Measurements from ENCODE around the gene STARD3.

Gene STARD3

DNA sequence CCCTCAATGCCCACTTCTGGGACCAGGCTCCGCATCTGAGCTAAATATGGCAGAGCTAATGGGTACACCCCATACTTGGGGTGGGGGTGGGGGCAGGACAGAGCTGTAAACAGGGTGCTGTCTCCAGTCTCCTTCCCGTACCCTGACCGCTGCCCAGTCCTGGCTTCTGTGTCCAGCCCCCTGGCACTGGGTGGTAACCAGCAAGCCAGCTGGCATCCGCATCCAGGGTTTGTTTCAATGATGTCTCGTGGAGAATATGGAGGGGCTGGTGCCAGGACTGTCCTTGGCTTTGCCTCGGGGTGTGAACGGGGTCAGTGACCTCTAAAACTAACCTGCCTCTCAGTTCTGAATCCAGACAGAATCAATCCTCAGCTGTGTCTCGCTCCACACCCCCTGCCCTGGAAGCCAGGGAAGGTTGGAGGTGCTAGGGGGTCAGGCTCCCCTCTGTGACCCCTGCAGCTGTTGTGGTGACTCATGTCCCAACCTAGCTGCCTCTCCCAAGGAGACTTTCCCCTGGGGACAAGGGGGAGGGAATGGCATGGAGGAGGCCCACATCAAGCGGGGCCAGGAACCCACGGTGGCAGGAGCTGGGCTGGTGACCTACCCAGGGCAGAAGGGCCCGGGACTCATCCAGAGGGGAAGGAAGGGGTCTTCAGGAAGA is 29.8 kb downstream of the STARD3 start:
- TF ChIP-seq TAF1 (IDR thresholded peaks at IDR 0.05; ENCODE audit: borderline replicate concordance, low read depth, low read length) = no peak
- no peak for TF ChIP-seq POLR2AphosphoS5 (IDR thresholded peaks at IDR 0.05; ENCODE audit: low read depth, low read length)
- no peak for TF ChIP-seq POLR2A (IDR thresholded peaks at IDR 0.05; ENCODE audit: low read depth, low read length)
- FAIRE-seq (no peak), DNase-seq (ENCODE audit: insufficient read length) (no peak)

DNA sequence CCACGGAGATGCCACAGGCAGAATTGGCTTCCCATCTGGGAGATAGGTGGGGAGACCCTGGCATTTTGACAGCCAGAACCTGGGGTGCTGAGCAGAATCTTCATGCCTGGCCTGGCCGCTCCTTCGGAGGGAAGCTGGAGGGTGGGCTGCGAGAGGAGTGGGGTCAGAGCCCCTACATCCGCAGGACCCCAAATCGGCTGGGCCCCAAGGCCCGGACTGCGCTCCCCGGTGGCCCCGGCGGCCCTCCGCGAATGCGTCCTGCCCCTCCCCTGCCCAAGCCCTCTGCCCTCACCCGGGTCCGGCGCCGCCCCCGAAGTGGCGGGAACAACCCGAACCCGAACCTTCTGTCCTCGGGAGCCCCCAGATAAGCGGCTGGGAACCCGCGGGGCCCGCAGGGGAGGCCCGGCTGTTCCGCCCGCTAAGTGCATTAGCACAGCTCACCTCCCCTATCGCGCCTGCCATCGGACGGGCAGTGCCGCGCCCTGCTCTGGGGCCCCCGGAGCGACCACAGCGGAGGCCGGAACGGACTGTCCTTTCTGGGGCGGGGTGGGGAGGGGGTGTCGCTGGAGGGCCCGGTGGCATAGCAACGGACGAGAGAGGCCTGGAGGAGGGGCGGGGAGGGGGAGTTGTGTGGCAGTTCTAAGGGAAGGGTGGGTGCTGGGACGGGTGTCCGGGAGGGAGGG is 30.5 kb downstream of the STARD3 start:
- FAIRE-seq (no peak), DNase-seq (ENCODE audit: insufficient read length) (no peak)
- TF ChIP-seq POLR2A (IDR thresholded peaks at IDR 0.05; ENCODE audit: low read depth, low read length) (no peak), POLR2AphosphoS5 (IDR thresholded peaks at IDR 0.05; ENCODE audit: low read depth, low read length) (no peak), TAF1 (IDR thresholded peaks at IDR 0.05; ENCODE audit: borderline replicate concordance, low read depth, low read length) (no peak)

DNA sequence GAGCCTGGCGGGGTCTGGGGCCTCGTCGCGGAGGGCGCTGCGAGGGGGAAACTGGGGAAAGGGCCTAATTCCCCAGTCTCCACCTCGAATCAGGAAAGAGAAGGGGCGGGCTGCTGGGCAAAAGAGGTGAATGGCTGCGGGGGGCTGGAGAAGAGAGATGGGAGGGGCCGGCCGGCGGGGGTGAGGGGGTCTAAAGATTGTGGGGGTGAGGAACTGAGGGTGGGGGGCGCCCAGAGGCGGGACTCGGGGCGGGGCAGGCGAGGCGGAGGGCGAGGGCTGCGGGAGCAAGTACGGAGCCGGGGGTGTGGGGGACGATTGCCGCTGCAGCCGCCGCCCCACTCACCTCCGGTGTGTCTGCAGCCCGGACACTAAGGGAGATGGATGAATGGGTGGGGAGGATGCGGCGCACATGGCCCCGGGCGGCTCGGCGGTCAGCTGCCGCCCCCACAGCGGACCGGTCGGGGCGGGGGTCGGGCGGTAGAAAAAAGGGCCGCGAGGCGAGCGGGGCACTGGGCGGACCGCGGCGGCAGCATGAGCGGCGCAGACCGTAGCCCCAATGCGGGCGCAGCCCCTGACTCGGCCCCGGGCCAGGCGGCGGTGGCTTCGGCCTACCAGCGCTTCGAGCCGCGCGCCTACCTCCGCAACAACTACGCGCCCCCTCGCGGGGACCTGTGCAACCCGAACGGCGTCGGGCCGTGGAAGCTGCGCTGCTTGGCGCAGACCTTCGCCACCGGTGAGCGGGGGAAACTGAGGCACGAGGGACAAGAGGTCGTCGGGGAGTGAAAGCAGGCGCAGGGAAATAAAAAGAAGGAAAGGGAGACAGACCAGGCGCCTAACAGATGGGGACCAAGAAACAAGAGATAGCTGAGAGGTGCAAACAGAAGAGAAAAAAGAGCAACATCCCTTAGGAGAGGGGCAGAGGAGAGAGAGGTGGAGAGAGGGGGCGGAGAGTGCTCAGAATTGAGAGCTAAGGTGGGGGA is 31.3 kb downstream of the STARD3 start, which contains the start of gene PNMT:
Gene PNMT, plus strand, starts transcription at position 509 of the 980 bp plus-strand sequence. Its CDS starts 23 bp downstream, at position 532.
- DNase-seq (ENCODE audit: insufficient read length) (peak; percentile 84), FAIRE-seq (peak; percentile 81)
- TF ChIP-seq TAF1 (IDR thresholded peaks at IDR 0.05; ENCODE audit: borderline replicate concordance, low read depth, low read length) (no peak), POLR2A (IDR thresholded peaks at IDR 0.05; ENCODE audit: low read depth, low read length) (no peak)

DNA sequence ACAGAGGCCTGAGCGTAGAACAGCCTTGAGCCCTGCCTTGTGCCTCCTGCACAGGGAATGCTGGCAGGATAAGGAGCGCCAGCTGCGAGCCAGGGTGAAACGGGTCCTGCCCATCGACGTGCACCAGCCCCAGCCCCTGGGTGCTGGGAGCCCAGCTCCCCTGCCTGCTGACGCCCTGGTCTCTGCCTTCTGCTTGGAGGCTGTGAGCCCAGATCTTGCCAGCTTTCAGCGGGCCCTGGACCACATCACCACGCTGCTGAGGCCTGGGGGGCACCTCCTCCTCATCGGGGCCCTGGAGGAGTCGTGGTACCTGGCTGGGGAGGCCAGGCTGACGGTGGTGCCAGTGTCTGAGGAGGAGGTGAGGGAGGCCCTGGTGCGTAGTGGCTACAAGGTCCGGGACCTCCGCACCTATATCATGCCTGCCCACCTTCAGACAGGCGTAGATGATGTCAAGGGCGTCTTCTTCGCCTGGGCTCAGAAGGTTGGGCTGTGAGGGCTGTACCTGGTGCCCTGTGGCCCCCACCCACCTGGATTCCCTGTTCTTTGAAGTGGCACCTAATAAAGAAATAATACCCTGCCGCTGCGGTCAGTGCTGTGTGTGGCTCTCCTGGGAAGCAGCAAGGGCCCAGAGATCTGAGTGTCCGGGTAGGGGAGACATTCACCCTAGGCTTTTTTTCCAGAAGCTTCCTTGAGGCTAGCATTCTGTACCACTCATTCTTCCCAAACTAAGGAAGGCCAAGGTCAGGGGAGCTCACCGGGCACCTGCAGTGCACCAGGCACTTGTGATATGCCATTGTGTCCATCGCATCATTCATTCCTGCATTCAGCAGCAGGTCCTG is 33.2 kb downstream of the STARD3 start:
- TF ChIP-seq POLR2A (IDR thresholded peaks at IDR 0.05; ENCODE audit: low read depth, low read length) = no peak
- TF ChIP-seq TAF1 (IDR thresholded peaks at IDR 0.05; ENCODE audit: borderline replicate concordance, low read depth, low read length) = no peak
- TF ChIP-seq POLR2AphosphoS5 (IDR thresholded peaks at IDR 0.05; ENCODE audit: low read depth, low read length) = no peak
- FAIRE-seq = no peak

DNA sequence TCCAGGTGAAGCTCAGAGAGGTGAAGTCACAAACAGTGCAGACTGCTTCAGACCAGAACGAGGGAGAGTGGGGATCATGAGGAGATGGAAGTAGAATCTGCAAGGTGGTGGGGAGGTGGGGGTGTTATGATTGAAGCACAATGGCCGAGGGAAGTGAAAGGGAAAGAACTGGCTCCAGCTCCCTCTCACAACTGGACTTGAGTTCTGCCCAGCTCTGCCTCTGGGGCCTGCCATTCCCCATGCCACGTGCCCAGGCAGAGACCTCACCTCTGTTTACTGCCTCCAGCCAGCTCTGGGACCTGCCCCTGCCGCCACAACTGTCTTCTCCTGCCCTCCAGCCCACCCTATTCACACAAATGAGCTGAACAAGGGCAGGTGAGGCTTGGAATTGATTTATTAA is 33.8 kb downstream of the STARD3 start:
- DNase-seq (ENCODE audit: insufficient read length) (no peak), FAIRE-seq (no peak)
- no peak for TF ChIP-seq TAF1 (IDR thresholded peaks at IDR 0.05; ENCODE audit: borderline replicate concordance, low read depth, low read length)
- TF ChIP-seq POLR2AphosphoS5 (IDR thresholded peaks at IDR 0.05; ENCODE audit: low read depth, low read length) = no peak
- no peak for TF ChIP-seq POLR2A (IDR thresholded peaks at IDR 0.05; ENCODE audit: low read depth, low read length)

More for the DNA sequence above, 33.2 kb downstream of the STARD3 start:
- no peak for DNase-seq (ENCODE audit: insufficient read length)

DNA sequence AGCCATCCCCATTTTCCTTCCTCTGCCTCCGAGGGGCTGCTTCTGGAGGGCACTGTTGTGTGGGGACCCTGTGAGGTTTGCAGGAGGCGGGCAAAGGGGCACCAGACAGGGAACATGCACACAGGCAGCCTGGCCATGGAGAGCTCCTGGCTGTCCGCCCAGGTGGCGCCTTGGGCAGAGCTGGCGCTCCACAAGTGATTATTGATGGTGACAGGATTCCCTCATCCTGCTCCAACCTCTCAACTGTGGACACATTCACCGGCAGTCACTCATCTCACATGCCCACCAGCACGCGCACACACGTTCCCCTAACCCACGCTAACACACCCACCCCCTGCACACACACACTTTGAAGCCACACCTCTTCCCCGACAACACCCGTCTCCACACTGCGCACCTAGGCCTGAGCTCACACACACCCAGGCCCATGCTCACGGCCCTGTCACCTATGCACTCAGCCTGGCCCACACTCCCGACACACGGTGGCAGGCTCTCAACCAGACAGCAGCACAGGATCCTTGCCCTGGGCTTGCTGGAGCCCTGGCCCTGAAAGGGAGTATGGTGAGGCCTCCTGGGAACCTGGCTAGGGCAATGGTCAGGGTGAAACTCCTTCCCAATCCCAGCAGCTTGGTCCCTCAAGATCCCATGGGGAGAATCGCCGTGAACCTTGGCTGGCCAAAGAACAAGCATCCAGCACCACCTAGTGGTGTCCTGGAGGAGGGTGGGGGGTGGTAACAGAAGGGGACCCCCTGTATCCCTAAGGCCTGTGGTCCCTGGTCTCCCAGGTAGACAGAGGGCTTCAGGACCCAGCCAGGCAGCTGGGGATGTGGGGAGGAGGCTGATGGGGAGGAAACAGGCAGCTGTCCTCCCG is 34.9 kb downstream of the STARD3 start:
- TF ChIP-seq POLR2A (IDR thresholded peaks at IDR 0.05; ENCODE audit: low read depth, low read length) = no peak; the same call in 1 of the 2 replicates
- no peak for TF ChIP-seq TAF1 (IDR thresholded peaks at IDR 0.05; ENCODE audit: borderline replicate concordance, low read depth, low read length)
- TF ChIP-seq POLR2AphosphoS5 (IDR thresholded peaks at IDR 0.05; ENCODE audit: low read depth, low read length) = no peak
- peak; percentile 61 for FAIRE-seq
- DNase-seq (ENCODE audit: insufficient read length) = no peak

DNA sequence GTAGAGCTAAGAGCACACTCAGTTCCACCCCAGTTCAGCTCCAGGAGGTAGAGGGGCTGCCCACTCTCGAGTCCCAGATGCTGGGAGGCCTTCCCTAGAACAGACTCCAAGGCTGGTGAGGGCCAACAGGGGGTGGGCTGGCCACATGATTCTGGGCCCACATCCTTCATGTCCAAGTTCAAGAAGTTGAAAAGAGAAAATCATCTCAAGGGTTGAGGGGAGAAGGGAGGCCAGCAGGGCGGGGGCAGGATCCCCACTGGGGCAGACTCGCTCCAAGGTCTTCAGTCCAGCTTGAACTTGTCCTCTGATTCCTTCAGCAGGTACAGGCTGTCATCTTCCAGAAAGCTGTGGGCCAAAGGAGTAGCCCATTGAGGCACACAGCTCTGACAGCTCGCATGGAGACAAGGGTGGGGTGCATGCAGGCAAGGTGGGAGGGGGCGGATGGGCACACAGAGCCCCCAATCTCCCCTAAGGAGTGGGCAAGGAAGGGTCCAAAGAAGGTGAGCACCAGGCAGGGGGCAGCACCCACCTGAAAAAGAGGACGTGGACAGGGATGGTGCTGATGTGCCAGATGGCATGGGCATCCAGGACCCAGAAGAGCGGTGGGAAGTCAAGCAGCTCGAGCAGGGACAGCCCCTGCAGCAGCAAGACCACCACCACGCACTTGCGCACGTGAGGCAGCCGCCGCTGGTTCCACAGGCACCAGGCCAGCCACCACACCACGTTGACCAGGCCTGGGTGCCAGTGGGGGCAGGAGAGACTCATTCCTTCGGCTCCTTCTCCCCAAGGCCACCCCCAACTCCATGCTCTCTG is 35.8 kb downstream of the STARD3 start:
- DNase-seq (ENCODE audit: insufficient read length) (no peak), FAIRE-seq (no peak)
- TF ChIP-seq TAF1 (IDR thresholded peaks at IDR 0.05; ENCODE audit: borderline replicate concordance, low read depth, low read length) = no peak
- no peak for TF ChIP-seq POLR2A (IDR thresholded peaks at IDR 0.05; ENCODE audit: low read depth, low read length)
- TF ChIP-seq POLR2AphosphoS5 (IDR thresholded peaks at IDR 0.05; ENCODE audit: low read depth, low read length) = no peak

DNA sequence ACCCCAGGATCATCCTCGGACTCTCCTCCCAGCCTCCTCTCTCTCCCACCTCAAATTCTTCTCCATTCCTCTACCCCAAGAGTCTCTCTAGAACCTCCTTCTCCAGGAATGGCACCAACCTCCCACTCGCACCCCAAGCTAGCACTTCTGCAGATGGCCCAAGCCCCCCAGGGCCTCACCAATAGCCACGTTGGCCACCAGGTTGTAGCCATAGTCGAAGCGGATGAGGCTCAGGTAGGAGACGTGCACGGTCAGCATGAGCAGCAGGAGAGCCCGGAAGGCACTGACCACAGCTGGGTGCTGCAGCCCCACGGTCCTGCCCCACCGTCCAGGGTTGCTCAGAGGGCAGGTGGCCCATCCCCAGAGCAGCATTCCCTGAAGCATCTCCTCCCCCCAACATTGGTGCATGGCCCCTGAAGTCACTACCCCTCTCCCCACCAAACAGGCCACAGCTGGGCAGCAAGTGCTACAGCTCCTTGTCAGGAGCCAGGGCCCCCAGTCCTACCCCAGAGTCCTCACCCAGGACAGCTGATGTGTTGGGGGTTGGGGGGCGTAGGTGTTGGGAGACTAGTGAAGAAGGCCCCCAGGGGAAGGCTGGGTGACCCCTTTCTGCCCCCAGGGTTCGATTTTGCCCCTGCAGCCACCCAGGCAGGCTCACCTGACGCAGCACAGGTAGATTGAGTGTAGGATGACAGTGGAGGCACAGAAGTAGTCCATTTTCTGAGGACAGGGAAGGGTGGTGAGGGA is 36.6 kb downstream of the STARD3 start:
- FAIRE-seq (no peak), DNase-seq (ENCODE audit: insufficient read length) (no peak)
- TF ChIP-seq POLR2A (IDR thresholded peaks at IDR 0.05; ENCODE audit: low read depth, low read length) = no peak
- TF ChIP-seq POLR2AphosphoS5 (IDR thresholded peaks at IDR 0.05; ENCODE audit: low read depth, low read length) = no peak
- no peak for TF ChIP-seq TAF1 (IDR thresholded peaks at IDR 0.05; ENCODE audit: borderline replicate concordance, low read depth, low read length)

Data from GM12892 (cell line).